ENCODE measurements around the gene LRRC56. TPM values are rescaled to one million over a fixed set of nuclear protein-coding genes. Genes with fewer than 3 reads are reported as not detected.
A peak's percentile ranks its signal among the peaks of the same experiment; 100 is the strongest.

The LRRC56 gene
- total and polyA plus RNA-seq, 2 of the 13 experiments (the other 11 are each of a cell fraction or from before 2014, with no cell fraction given) = 0.11 to 0.29 TPM

- intact Hi-C loops (cut with micrococcal nuclease; ENCODE audit: unreplicated experiment) = no loop called here
- Histone ChIP-seq H3K4me3 (replicated peaks in 1 of 3; ENCODE audit: insufficient read depth in 1 of 3, low read depth in 2 of 3, low read length in 3 of 3) (no peak overlapping the region), H3K27me3 (ENCODE audit: control insufficient read depth in 1 of 2, insufficient read depth in 2 of 2, low read length in 2 of 2) (0 out of 5 replicates have a peak, but pooled peaks cover 0 to 1% of the 10 kb centered on the region in 2 experiments), H3K4me2 (ENCODE audit: low read depth, low read length) (no peak overlapping the region), H3K4me1 (ENCODE audit: insufficient read depth, low read length) (peaks cover 19% of the 10 kb centered on the region), H3K9ac (ENCODE audit: insufficient read depth, low read depth, low read length) (no peak overlapping the region), H3K27ac (ENCODE audit: extremely low read length, insufficient read depth, low read length) (no peak overlapping the region), H2AFZ (ENCODE audit: low read length) (no peak overlapping the region), H3K9me3 (ENCODE audit: low read length) (no peaks in the 10 kb centered on the region), H3K79me2 (ENCODE audit: insufficient read depth, low read length) (peaks cover 4% of the 10 kb centered on the region), H4K20me1 (ENCODE audit: insufficient read depth, low read length) (no peaks in the 10 kb centered on the region; the same call in 1 of the 2 replicates), H3K36me3 (replicated peaks in 1 of 2; ENCODE audit: control insufficient read depth in 1 of 2, insufficient read depth in 2 of 2, low read length in 2 of 2) (peaks cover 10 to 19% of the 10 kb centered on the region in 2 experiments; a peak in 4 of 5 replicates)
- in situ Hi-C loops (cut with HindIII; ENCODE audit: extremely low pct_ligation_motif_present, low pct_unique_long_range_greater_than_20kb) = no loop called here
- 89% methylated on average over 6 of the region's 18 CpGs for WGBS (ENCODE audit: low lambda C conversion rate)
- peak; percentile 43; the same call in 1 of the 2 replicates for TF ChIP-seq RBFOX2 (IDR thresholded peaks at IDR 0.05; ENCODE audit: low read depth, low read length)
- TF ChIP-seq ZNF816 (CRISPR knock-in tag; IDR thresholded peaks at IDR 0.05; ENCODE audit: borderline replicate concordance) = no peak
- no peak for TF ChIP-seq SAP130 (CRISPR knock-in tag; IDR thresholded peaks at IDR 0.05; ENCODE audit: low read depth)
- TF ChIP-seq AGO2 (optimal IDR thresholded peaks at IDR 0.05; ENCODE audit: low read depth, low read length) = peak; percentile 63
- peak; percentile 13 for TF ChIP-seq AGO1 (IDR thresholded peaks at IDR 0.05; ENCODE audit: low read depth, low read length, poor library complexity, severe bottlenecking)
- TF ChIP-seq RXRB (CRISPR knock-in tag; IDR thresholded peaks at IDR 0.05; ENCODE audit: borderline replicate concordance) = no peak
- ATAC-seq = no peak
- POLR2A ChIA-PET = no interaction called here
- CTCF ChIA-PET (ENCODE audit: low intra/inter-chr PET ratio, low total read pairs) = no interaction called here
- no TSS peak for BruUV-seq (replicated peaks)
- no peak for DNase-seq (ENCODE audit: low spot score)
- no peak for FAIRE-seq
These were observed 7.5 kb upstream of the LRRC56 start for GRCh38 chr11:529728-530411.
